ENCODE data around the gene FBXL7.
A peak's percentile ranks its signal among the peaks of the same experiment; 100 is the strongest.

FBXL7 gene

GRCh38 chr5:15621094-15621493 lies 121.1 kb downstream of the FBXL7 start:
- no peak for DNase-seq

- no peak for DNase-seq
Observed at GRCh38 chr5:15623794-15624193, 123.8 kb downstream of the FBXL7 start.

GRCh38 chr5:15627109-15627508 lies 127.1 kb downstream of the FBXL7 start:
- DNase-seq: no peak

DNA sequence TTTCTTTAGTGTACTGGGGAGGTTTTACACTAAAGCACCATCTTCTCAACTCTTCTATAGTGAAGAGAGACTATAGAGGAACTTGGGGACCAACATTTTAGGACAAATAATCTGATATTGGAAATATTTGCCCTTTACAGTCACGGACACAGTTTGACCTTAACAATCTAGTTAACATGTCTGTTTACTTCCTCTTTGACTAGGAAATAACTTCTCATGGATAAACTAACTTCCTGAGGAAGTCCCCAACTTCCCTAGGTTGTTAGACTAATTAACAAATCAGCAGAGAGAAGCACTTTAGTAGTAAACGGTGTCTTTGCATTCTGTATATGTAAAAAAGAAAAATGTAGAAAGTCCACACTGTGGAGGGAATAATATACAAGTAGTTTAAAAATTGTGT lies 127.7 kb downstream of the FBXL7 start:
- no peak for DNase-seq

DNA sequence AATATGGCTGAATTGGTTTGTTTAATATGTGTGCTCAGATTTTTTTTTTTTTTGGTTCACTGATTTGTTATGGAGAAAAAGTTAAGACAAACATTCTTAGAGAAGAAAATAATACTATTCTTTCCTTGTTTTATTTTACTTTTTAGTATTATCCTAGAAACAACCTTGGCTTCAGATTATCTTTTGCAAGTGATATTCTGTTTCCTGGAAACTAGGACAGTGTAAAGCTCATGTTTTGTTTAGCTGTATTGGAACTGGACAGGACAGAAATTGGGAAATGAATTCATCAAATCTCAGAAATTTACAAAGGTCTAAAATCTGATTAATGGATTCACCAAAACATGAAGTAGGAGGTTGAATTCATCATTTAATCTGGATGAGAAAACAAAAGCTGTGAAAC lies 130.5 kb downstream of the FBXL7 start:
- no peak for DNase-seq

GRCh38 chr5:15634591-15635288 lies 134.8 kb downstream of the FBXL7 start:
- DNase-seq: no peak

GRCh38 chr5:15635289-15635616 lies 135.3 kb downstream of the FBXL7 start:
- no peak for DNase-seq

GRCh38 chr5:15637345-15637744 lies 137.4 kb downstream of the FBXL7 start:
- no peak for DNase-seq

DNA sequence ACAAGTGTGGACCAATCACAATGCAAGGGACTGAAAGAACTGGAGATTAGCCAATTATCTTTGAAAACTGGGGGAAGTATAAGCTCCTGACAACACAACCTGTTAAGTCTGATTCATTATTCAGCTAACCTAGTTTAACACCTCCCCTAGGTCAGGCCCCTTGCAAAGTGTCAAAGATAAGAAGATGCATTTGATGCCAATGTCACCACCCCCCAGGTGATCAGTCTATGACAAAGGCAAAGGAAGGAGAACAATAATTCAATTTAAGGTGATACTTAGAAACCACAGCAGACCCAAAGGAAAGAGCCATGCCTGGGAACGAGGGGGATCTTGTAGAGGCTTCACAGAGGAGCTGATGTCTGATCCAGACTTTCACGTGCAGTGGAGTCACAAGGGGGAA lies 137.9 kb downstream of the FBXL7 start:
- no peak for DNase-seq

- no peak for DNase-seq
Observed at GRCh38 chr5:15638296-15638695, 138.3 kb downstream of the FBXL7 start.

DNA sequence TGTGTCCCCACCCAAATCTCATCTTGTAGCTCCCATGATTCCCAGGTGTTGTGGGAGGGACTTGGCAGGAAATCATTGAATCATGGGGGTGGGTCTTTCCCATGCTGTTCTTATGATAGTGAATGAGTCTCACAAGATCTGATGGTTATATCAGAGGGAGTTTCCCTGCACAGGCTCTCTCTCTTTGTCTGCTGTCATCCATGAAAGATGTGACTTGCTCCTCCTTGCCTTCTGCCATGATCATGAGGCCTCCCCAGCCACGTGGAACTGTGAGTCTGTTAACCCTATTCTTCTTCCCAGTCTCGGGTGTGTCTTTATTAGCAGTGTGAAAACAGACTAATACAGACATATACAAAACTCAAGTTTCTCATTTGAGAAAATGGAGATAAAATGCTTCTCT lies 139.3 kb downstream of the FBXL7 start:
- DNase-seq: no peak

DNA sequence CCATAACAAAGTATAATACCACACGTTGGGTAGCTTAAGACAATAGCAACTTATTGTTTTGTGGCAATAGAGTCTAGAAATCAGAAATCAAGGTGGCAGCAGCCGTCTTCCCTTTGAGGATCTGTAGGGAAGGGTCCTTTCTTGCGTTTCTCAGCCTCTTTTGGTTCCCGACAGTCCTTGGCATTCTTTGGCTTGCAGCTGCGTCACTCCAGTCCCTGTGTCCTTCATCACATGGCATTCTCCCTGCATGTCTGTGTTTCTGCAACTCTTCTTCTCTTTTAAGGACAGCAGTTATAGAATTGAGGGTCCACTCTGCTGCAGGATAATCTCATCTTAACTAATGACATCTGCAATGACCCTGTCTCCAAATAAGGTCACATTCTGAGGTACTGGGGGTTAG lies 140.1 kb downstream of the FBXL7 start:
- DNase-seq: no peak

GRCh38 chr5:15643731-15644130 lies 143.8 kb downstream of the FBXL7 start:
- no peak for DNase-seq

DNA sequence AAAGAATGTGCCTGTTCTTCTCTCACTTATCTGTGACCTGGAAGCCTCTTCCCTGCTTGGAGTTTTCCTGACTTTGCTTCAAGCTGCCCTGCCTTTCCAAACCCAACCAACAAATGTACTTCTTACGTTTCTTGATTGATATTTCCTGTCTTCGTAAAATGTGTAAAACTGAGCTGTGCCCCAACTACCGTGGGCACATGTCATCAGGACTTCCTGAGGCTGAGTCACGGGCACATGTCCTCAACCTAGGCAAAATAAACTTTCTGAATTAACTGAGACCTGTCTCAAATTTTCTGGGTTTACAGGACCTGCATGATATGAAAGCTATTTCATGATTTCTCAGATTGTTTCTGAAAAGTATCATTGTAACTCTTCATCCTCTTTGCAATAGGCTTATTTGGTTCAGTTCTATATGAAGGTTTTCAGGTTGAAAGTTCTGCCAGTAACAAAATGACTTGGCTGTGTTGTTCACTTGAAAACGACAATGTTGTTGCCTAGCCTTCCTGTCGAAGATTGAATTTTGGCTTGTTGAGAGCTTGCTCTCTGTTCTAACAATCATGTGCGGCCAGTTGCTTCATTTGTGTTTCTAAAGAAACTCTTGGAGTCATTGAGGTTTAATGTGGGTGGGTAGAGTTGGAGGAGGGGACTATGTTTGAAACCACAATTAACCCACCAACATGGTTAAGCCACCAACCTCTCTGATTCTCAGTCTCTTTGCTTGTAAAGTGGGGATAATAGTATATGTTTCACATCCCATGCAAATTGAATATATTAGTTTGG lies 145.6 kb downstream of the FBXL7 start:
- DNase-seq: no peak

DNA sequence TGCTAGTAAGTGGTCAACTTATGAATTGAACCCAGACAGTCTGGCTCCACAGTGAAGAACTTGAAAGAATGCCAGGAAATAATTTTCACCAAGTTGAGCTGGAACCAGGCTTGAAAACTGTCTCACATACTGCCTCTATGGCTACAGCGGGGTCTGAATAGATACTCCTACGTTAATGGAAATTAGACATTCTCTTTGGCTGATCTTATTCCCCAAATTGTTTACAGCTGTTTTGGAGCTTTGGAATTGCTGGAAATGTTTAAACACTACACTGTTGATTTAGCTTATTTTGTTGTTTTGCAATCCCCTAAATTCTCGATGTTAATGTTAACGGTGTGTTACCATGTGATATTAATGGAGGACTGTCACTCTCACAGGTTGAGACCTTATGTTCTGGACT lies 146.4 kb downstream of the FBXL7 start:
- peak; percentile 33 for DNase-seq

DNA sequence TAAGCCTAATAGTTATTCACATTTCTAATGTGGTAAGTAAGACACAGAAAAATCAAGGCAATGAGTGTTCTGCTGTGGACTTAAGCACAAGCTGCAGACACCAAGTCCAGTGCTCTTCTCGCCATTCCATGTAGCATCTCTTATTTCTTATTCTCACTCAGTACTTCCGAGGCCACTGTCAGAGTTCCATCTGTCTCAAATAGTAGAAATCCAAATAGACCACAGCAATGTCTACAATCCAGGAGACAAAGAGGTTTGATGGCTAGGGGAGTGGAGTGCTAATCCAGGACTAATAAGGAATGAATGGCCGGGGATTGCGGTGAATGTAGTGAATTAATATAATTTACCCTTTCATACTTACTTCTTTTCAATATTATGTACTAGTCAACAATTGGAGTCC lies 147.3 kb downstream of the FBXL7 start:
- DNase-seq: no peak

- DNase-seq: no peak
Observed at GRCh38 chr5:15650266-15650665, 150.3 kb downstream of the FBXL7 start.

DNA sequence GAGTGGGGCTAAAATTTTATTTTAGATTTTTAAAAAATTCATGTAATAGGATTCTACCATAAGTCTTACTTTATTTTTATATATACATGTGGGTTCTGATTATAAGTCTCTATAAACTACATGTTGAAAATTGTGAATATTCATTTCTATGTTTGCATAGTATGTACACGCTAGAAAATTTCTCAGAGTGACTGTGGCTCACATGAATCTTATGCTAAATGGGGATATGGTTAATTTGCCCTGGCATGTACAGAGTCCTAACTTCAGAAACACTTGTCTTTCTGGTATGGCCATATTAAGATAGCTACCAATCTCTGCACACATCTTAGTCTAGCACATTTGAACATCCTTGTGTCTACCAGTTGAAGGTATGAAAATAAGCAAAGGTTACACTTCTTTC lies 154.8 kb downstream of the FBXL7 start:
- no peak for DNase-seq

- no peak for DNase-seq
Observed at GRCh38 chr5:15655683-15656082, 155.7 kb downstream of the FBXL7 start.

DNA sequence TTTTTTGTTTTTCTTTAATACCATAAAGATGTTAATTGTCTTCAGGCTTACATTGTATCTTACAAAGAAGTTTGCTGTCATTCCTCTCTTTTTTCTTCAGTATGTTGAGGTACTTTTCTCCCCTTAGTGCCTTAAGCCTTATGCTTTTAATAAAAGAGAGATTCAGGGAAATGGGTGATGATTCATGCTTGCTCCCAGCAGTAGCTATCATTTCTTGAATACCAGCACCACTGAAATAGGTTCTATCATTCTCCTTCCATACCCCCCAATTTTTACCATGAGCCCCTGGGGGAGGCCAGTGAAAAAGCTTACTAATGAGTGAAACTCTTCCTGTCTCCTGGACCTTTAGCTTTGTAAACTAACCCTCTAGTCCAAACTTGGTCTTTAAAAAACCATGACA lies 165.0 kb downstream of the FBXL7 start:
- no peak for DNase-seq

DNA sequence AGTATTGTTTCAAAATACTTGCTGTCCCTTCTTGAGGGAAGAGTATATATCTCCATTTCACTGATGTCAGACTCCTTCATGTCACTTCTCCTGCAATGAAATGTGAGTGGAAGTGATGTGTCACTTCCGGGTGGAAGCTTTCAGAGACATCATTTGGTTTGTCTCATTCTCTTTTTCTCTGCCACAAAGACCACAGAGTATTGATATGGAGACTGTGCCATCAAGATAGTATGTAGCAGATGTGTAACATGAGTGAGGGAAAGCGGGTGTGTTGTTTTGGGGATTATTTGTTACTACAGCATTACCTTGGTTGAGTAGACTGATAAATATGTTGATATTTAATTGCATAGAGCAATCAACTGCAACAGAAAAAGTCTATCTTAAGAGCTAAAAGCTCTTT lies 169.8 kb downstream of the FBXL7 start:
- no peak for DNase-seq

- no peak for DNase-seq
Observed at GRCh38 chr5:15674716-15675115, 174.7 kb downstream of the FBXL7 start.

DNA sequence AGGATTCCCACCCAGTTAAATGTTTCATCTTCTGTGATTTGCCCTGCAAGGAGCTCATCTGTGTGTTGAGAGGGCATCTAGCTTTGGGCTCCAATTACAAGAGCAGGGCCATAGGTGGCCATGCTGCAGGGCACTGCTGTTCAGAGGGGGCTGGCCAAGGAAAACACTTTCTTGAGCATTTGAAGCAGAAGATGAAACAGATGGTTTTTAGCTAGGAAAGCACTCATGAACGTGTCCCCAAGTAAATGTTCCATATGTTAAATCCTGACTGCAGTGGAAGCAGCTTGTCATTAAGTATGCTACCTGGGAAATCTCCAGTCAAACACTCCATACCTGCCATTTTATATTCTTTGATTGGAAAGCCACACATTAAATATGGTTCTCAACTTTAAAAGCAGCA lies 176.6 kb downstream of the FBXL7 start:
- no peak for DNase-seq

DNA sequence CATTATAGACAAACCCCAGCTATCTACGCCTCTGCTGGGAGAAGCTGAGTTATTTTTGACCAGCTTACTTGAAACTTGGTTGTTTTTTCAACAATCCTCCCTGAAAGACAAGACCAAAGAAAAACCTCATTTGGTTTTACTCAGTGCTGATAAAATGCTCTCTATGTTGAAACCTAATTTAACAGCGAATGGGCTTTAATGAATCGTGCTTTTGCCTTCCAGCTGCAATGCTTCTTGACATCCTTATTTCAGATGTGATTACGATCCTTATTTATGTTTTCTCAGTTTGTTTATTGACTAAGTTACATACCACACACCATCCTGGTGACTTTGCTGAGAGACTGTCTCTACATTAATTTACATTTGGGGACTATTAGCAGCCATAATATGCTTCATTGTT lies 179.2 kb downstream of the FBXL7 start:
- no peak for DNase-seq

DNA sequence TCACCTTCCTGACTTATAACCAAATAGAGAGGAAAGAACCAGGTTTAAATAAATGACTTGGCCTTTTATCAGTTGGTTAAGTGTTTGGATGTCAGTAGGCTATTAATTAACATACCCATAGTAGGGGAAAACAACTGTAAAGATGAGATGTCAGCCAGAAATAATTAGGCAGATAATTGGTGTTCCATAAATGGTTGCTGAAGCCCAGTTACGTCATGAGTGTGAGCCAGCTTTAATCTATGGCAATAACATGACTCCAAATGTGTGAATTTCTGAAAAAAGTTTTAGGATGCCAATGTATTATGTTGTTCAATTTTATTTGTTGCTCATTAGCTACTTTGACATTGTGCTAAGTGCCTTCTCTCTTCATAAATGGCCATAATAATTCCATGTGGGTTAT lies 180.5 kb downstream of the FBXL7 start:
- DNase-seq: no peak
